ENCODE data around the gene CCDC57.
A peak's percentile ranks its signal among the peaks of the same experiment; 100 is the strongest.

Gene CCDC57

GRCh38 chr17:82234211-82235055 is 21.8 kb upstream of the CCDC57 start:
- no peak for DNase-seq

DNA sequence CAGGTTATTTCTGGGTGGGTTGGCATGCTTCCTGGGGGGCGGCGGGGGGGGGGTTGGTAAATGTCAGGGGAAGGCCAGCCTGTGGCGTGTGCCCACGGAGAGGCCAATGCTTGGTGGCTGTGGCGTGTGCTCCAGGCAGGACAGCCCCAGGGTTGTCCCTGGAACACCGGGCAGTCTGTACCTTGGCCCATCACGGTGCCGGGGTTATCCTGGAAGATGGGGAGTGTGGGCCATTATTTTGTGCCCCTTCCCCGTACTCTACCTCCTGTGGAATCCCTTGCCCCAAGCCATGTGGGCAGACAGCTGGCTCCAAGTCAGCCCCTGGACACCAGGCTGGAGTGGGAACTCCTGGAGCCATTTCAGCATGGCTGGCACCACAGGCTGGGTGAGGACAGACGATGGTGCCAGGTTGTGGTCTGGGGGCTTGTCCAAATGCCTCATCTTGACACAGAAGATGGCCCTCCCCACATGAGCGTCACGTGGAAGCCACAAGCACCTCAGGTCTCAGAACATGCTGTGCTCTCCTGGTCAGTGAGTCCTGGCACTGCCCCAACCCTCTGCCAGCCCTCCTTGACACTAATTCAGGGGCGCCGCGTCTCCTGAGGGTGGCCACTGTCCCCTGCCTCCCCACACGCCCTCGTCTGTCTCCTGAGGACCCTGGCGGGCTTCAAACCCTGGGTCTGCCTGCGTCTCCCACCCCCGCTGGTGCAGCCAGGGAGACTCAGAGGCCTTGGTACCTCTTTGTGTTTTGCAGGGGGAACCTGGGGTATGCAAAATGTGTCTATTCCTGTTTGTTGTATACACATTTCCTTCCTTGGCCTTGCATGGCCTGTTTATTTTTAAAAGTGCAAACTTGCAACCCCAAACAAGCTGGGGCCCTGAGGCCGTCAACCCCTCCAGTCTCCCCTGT is 20.5 kb upstream of the CCDC57 start:
- no peak for DNase-seq

DNA sequence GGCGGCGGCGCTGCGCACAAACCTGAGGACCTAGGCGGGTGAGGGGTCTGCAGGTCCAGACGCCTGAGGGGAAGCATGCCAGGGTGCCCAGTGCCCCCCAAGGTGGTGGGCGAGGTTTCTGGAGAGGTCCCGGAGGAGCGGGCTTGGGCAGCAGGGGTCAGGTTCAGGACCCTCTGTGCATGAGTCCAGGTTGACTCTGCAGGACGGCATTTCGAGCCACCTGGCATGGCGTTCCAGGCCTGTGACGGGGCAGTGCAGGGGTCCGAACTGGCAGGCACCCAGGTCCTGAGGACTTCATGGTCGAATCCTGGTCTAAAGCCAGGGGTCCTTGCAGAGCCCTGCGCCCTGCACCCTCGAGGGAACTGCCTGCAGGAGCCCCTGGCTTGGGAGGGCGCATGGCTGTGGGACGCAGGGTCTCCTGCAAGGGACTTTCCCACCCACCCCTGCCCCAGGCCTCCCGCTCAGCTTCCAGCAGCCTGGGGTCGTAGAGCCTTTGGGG is 19.7 kb upstream of the CCDC57 start:
- no peak for DNase-seq

GRCh38 chr17:82231562-82232321 is 19.1 kb upstream of the CCDC57 start:
- peak; percentile 58 for DNase-seq

- no peak for DNase-seq
Measured at GRCh38 chr17:82231312-82231561, 18.6 kb upstream of the CCDC57 start.

GRCh38 chr17:82230609-82231311 is 18.1 kb upstream of the CCDC57 start:
- peak; percentile 70 for DNase-seq

DNA sequence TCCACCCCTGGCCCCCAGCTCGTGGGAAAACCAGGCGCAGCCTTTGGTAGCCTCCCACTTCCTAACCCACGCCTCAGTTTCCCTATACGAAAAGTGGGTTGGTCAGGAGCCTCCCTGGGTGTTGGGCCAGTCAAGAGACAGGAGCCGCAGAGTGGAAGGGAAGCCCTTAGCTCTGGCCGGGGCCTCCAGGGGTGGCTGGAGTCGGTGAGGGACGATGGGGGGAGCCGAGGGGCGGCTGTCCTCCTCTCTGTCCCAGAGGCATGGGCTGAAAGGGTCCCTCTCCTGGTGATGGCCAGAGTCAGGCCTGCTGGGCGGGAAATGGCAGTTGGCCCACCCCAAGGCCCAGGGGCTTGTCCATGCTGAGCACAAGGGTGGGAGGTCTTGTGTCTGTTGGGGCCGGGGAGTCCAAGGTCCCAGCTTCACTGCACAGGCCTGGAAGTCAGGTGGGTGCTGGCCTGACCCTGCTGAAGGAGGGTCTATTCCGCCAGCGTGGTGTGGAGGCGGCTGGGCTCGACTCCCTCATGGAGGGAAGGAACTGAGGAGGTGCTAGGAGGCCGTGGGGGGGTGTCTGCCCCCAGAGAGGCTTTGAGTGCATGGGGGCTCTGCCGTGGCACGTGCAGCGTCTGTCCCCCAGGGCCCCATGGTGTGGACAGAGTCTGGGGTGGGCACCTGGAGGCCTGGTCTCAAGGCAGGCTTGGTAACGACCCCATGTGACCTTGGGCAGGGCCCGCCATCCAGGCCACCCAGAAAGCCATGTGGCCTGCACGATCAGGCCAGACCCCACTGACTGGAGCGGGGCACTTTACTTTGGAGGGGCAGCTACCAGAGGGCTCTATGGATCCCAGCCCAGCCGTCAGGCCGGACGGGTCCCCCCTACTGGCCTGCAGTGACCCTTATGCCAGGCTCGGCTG is 17.3 kb upstream of the CCDC57 start:
- DNase-seq: no peak

GRCh38 chr17:82228842-82229697 is 16.4 kb upstream of the CCDC57 start, which contains the start of gene SLC16A3:
TSS of gene SLC16A3 (plus strand) at chr17:82229042. CDS start at chr17:82236009, 6,967 bp downstream.
- peak; percentile 81 for DNase-seq

DNA sequence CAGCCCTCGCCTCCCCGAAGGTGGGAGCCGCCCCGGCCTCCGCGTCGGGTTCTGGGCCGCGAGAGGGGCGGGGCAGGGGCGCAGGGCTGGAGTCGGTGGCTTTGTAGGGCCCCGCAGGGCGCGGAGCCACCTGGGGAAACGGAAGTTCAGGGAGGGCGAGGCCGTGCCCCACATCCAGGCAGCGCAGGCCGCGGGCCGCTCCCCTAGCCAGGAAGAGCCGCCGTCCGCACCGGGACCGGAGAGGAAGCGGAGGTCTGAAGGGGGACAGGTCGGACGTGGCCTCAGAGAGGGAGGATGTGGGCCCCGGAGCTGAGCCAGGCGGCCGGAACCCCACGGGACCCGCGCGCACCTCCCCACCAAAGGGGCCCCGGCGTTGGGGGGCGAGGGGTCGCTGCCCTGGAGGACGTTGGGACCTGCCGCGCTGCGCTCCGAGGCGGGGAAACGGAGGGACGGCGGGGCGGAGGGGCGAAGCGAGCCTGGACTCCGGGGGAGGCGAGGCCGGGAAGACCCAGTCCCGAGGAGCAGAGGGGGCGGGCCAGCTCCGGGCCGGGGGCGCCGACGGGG is 15.7 kb upstream of the CCDC57 start:
- peak; percentile 77 for DNase-seq

DNA sequence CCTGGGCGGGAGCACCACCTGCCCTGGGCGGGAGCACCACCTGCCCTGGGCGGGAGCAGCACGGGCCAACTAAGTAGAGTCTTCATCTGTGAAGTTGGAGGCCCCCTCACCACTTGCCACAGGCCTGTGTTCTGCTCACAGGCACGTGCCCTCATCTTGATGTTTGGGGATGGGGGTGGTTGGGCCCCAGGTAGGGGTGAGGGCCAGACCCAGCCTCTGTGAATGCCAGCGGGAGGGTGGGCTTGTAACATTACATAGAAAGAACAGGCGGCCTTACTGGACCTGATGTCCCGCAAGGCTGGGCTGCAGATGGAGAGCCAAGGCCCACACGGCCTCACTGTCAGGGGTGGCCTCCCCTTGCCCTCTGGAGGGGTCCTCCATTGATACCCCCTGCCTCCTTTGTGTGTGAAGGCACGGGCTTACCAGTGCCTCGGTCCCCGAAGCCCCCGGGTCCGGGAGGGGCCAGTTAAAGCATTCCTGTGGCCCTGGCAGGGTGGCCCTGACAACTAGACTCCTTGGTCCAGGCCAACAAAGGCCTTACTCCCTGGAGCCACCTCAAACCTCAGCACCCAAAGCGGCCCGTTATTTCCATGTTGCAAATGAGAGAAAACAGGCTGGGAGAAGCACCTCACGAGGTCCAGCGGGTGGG is 15.1 kb upstream of the CCDC57 start:
- DNase-seq: no peak

GRCh38 chr17:82226809-82227628 is 14.4 kb upstream of the CCDC57 start:
- DNase-seq: no peak

DNA sequence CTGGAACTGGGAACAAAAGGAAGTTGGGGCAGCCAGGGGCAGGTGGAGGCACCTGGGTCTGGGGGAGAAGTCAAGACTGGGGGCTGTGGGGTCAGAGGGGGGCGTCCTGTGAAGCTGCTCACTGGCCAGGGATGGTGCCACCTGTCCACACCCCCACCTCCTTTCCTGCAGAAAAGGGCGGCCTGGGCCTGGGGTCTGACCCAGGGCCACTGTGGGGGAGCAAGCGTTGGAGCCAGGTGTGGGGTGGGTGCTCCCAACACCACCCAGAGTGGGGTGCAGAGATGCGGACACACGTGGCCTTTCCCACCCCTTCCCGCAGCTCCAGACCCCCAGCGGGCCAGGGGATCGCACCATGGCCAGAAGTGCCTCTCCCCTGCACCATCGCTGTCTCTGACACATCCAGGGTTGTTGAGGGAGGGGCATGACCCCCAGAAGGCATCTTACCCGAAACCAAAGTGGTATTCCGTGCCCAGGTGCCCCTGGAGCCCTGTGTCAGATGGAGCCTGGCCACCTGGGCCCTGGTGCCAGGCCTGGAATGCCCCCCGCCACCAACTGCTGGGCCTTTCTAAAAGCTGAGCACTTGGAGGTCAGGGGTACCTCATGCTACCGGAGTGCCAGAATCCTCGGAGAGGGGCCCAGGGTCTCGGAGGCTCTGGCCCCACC is 13.6 kb upstream of the CCDC57 start:
- DNase-seq: no peak

GRCh38 chr17:82225368-82226029 is 12.9 kb upstream of the CCDC57 start:
- DNase-seq: no peak

DNA sequence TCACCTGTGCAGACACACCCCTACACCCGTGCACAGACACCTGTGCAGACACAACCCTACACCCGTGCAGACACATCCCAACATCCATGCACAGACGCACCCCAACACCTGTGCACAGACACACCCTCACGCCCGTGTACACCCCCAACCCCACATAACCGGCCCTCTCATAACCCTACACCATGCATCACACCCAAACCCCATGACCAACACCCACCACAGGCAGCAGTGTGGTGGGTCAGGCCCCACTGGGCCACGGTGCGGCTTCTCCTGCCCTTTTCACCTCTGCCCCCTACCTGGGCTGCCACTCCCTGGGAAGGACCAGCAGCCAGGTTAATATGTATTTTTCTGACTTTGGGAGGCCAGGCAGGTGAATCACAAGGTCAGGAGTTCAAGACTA is 12.0 kb upstream of the CCDC57 start:
- DNase-seq: no peak

GRCh38 chr17:82223517-82223916 is 10.9 kb upstream of the CCDC57 start:
- DNase-seq: no peak

GRCh38 chr17:82222816-82223215 is 10.2 kb upstream of the CCDC57 start:
- peak; percentile 31 for DNase-seq

- no peak for DNase-seq
Measured at GRCh38 chr17:82221341-82221902, 8.8 kb upstream of the CCDC57 start.

Measured in CD4-positive, alpha-beta T cell treated with Interferon gamma for 1 hour (primary cell).